Tibial artery (tissue), 4 donors: ENCODE measurements around the gene UNC79.
"Not testable (repeated sequence)": the region's sequence is repeated elsewhere in the genome, so short reads cannot be mapped to it uniquely, and the experiment has no call there.

ENCODE experiments used
- DNase-seq, 2 donors: peaks; one replicate each; pipeline ENCODE4 v3.0.0-alpha.2; 2019
- H3K27ac ChIP-seq, 2 donors: fragments of 200-600 bp; sonication (generic) in 1 of 2; 1 replicate in 1 of 2; 2 replicates in 1 of 2; pipeline ENCODE4 v1.5.1; 2018 to 2019; ENCODE audit warnings: mild to moderate bottlenecking in 1 of 2
- H3K27me3 ChIP-seq, 2 donors: fragments of 200-600 bp; sonication (generic) in 1 of 2; one replicate each; pipeline versions ENCODE4 v1.5.1 to v1.6.0; 2016 to 2019
- H3K36me3 ChIP-seq, 3 donors: fragments of 200-600 bp; sonication (generic) in 2 of 3; one replicate each; pipeline ENCODE4 v1.5.1; 2016 to 2019; ENCODE audit warnings: mild to moderate bottlenecking in 2 of 3
- H3K4me1 ChIP-seq, 4 donors: fragments of 200-600 bp; sonication (generic) in 2 of 4; 1 replicate in 3 of 4; 2 replicates in 1 of 4; pipeline ENCODE4 v1.5.1; 2016 to 2019
- H3K4me3 ChIP-seq, 2 donors: fragments of 200-600 bp; sonication (generic) in 1 of 2; 1 replicate in 1 of 2; 2 replicates in 1 of 2; pipeline ENCODE4 v1.5.1; 2018 to 2019; ENCODE audit warnings: mild to moderate bottlenecking in 2 of 2
- H3K9me3 ChIP-seq, 3 donors: fragments of 200-600 bp; sonication (generic) in 1 of 3; one replicate each; pipeline ENCODE4 v1.5.1; 2016 to 2019
- intact Hi-C: fragments of 100-400 bp; cut with DNase I; formaldehyde crosslinking; loops from one replicate; pipeline ENCODE4 v1.15.0; 2023; ENCODE audit warnings: low total_unique reads
- TF ChIP-seq, protein P1 (sequence below), 2 experiments: fragments of 200-600 bp in 1 of 2; fragments of 450-650 bp in 1 of 2; IDR thresholded peaks; one replicate each; pipeline ENCODE4 v1.5.1; 2017 to 2019; ENCODE audit warnings: antibody characterized with exemption in 2 of 2, mild to moderate bottlenecking in 1 of 2, moderate library complexity in 1 of 2

The UNC79 gene

DNA sequence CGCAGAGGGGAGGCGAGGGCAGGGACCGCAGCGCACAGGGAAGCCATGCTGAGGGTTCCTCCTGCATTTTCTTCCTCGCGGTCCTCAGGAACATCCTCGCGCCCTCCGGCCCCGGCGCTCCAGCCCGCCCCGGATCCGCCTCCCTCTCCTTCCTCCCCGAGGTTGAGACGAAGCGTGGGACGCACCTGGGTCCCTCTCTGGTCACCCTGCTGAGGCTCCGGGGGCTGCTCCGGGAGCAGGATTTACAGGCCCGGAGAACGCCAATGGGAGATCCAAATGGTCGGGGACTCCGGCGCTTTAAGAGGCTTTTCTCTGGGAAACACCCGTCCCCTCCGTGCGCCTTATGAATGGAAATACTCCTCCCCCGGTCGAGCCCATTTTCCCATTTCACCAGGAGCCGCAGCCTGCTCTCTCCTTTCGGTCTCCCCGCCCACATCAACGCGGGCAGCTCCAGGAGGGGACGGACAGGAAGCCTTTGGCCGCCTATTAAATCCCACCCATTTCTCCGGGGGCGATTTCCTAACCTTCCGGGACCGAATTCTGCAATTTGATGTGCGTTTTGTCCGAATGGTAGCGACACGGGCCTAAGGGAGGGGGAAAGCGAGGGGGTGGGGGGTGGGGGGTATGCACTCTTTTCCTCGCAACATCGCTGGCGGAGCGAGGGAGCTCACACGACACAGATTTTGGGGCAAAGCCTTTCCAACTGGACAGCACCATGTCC, at the start of gene UNC79:
Gene UNC79 (plus strand): TSS at position 625 of the 721 bp plus-strand sequence. CDS start 91 bp downstream, at position 716.
- peaks cover 0 to 13% (median 0%) of the 10 kb centered on the region in 4 donors for H3K4me1 ChIP-seq
- H3K27ac ChIP-seq, result no peak within 1 kb of the TSS
- H3K36me3 ChIP-seq, result no peaks in the 10 kb centered on the region
- intact Hi-C loops, result no loop called here
- TF ChIP-seq, protein P1, sequence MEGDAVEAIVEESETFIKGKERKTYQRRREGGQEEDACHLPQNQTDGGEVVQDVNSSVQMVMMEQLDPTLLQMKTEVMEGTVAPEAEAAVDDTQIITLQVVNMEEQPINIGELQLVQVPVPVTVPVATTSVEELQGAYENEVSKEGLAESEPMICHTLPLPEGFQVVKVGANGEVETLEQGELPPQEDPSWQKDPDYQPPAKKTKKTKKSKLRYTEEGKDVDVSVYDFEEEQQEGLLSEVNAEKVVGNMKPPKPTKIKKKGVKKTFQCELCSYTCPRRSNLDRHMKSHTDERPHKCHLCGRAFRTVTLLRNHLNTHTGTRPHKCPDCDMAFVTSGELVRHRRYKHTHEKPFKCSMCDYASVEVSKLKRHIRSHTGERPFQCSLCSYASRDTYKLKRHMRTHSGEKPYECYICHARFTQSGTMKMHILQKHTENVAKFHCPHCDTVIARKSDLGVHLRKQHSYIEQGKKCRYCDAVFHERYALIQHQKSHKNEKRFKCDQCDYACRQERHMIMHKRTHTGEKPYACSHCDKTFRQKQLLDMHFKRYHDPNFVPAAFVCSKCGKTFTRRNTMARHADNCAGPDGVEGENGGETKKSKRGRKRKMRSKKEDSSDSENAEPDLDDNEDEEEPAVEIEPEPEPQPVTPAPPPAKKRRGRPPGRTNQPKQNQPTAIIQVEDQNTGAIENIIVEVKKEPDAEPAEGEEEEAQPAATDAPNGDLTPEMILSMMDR (IDR thresholded peaks at IDR 0.05), result no peak
- DNase-seq, result no peak
- H3K9me3 ChIP-seq, result peaks cover 3 to 12% (median 4%) of the 10 kb centered on the region in 3 donors
- H3K4me3 ChIP-seq, result no peak within 1 kb of the TSS
- peaks cover 0 to 29% of the 10 kb centered on the region in 2 donors for H3K27me3 ChIP-seq

DNA sequence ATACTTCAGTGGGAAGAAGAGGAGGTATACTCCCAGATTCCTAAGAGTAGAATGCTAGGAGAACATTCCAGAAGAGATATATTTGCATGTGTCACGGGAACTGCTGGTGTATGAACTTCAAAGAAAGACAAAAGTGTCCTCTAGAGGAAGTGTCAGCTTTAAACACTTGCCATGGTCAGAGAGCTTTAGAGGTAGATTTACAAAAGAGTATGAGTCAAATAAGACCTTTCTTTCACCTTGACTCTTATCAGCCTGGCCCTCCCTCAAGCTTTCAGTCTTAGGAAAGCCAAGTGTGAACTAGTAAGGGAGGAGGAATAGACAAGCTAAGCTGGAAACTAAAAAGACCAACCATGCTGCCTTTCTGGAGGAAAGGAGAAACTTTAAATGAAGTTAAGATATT, 49.1 kb upstream of the UNC79 start:
- intact Hi-C loops, result no loop called here
- H3K4me3 ChIP-seq, result no peak overlapping the region
- H3K4me1 ChIP-seq, result no peaks in the 10 kb centered on the region
- H3K9me3 ChIP-seq, result no peaks in the 10 kb centered on the region
- H3K27ac ChIP-seq, result no peak overlapping the region
- DNase-seq, result no peak
- TF ChIP-seq, protein P1 (IDR thresholded peaks at IDR 0.05), result no peak
- no peaks in the 10 kb centered on the region for H3K36me3 ChIP-seq
- no peaks in the 10 kb centered on the region for H3K27me3 ChIP-seq

DNA sequence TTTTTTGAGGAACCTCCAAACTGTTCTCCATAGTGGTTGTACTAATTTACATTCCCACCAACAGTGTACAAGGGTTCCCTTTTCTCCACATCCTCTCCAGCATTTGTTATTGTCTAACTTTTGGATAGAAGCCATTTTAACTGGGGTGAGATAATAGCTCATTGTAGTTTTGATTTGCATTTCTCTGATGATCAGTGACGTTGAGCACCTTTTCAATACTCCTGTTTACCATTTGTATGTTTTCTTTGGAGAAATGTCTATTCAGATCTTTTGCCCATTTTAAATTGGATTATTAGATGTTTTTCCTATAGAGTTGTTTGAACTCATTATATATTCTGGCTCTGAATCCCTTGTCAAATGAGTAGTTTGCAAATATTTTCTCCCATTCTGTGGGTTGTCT, 46.5 kb upstream of the UNC79 start:
- intact Hi-C loops, H3K4me3 ChIP-seq, DNase-seq, H3K36me3 ChIP-seq, H3K27ac ChIP-seq, H3K9me3 ChIP-seq, H3K4me1 ChIP-seq, H3K27me3 ChIP-seq: not testable (repeated sequence)

DNA sequence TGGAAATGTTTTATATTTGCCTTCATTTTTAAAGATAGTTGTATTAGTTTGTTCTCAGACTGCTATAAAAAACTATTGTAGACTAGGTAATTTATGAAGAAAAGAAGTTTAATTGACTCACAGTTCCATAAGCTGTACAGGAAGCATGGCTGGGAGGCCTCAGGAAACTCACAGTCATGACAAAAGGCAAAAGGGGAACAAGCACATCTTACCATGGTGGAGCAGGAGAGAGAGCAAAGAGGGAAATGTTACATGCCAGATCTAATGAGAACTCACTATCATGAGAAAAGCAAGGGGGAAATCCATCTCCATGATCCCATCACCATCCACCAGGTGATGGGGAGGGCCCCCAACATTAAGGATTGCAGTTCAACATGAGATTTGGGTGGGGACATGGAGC, 35.5 kb upstream of the UNC79 start:
- Histone ChIP-seq H3K4me3 (no peak overlapping the region), H3K4me1 (no peaks in the 10 kb centered on the region), H3K27ac (no peak overlapping the region), H3K9me3 (peaks cover 0 to 9% (median 3%) of the 10 kb centered on the region in 3 donors), H3K36me3 (no peaks in the 10 kb centered on the region), H3K27me3 (no peaks in the 10 kb centered on the region)
- TF ChIP-seq, protein P1 (IDR thresholded peaks at IDR 0.05), result no peak
- DNase-seq, result no peak
- intact Hi-C loops, result no loop called here

DNA sequence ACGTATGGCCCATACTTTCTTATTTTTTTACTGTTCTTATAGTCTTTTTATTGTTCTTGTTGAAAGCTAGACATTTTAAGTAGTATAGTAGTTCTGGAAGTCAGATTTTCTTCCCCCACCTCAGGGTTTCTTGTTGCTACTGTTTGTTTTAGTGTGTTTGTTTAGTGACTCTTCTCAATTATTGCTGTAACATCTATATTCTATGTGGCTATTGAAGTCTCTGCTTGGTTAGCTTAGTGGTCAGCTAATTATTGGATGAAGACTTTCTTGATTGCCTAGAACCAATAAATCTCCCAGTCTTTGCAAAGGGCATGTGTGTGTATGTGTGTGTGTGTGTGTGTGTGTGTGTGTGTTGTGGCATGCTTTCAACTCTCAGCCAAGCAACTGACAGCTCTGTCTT, 34.3 kb upstream of the UNC79 start:
- Histone ChIP-seq H3K27me3 (no peaks in the 10 kb centered on the region), H3K9me3 (peaks cover 0 to 9% (median 3%) of the 10 kb centered on the region in 3 donors), H3K36me3 (no peaks in the 10 kb centered on the region), H3K4me3 (no peak overlapping the region), H3K4me1 (no peaks in the 10 kb centered on the region), H3K27ac (no peak overlapping the region)
- TF ChIP-seq, protein P1 (IDR thresholded peaks at IDR 0.05), result no peak
- intact Hi-C loops, result no loop called here
- no peak for DNase-seq

DNA sequence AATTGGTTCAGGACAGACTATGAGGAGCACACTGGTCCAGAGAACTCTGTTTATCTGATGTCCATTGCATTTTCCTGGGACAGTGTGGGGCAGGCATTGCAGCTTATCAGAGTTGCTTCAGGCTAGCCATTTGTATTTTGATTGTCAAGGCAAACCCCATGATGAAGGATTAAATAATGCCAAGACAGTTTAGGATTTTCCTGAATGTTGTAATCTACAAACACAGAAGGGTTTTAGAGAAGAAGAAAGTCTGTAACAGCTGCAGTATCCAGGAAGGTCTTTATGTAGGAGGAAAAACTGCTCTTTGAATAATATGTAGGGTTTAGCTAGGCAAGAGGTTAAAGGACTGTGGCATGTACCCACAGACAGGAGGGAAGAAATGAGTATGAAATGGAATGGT, 32.2 kb upstream of the UNC79 start:
- no peaks in the 10 kb centered on the region for H3K4me1 ChIP-seq
- H3K27ac ChIP-seq, result no peak overlapping the region
- TF ChIP-seq, protein P1 (IDR thresholded peaks at IDR 0.05), result no peak
- H3K9me3 ChIP-seq, result peaks cover 0 to 9% (median 3%) of the 10 kb centered on the region in 3 donors
- no peak overlapping the region for H3K4me3 ChIP-seq
- H3K36me3 ChIP-seq, result no peaks in the 10 kb centered on the region
- no peak for DNase-seq
- H3K27me3 ChIP-seq, result no peaks in the 10 kb centered on the region
- intact Hi-C loops, result no loop called here
